ENCODE data around the gene GAS7. TPM values are rescaled to one million over a fixed set of nuclear protein-coding genes. Genes with fewer than 3 reads are reported as not detected.

Gene GAS7
- total and polyA plus RNA-seq, 3 experiments from 2014 or later: 1.9 to 4.4 (median 3.3) TPM

GRCh38 chr17:9862949-9863348, 335.5 kb downstream of the GAS7 start:
- ChIA-PET CTCF (no interaction called here), POLR2A (no interaction called here)
- Histone ChIP-seq H3K4me1 (ENCODE audit: insufficient read depth, low read length) (no peaks in the 10 kb centered on the region), H3K9me3 (ENCODE audit: low read length) (peaks cover 6% of the 10 kb centered on the region), H3K27ac (ENCODE audit: low read depth, low read length) (no peak overlapping the region), H3K27me3 (ENCODE audit: insufficient read depth, low read length, poor library complexity, severe bottlenecking) (no peaks in the 10 kb centered on the region), H3K36me3 (ENCODE audit: insufficient read depth, low read length) (no peaks in the 10 kb centered on the region), H3K4me3 (ENCODE audit: low read length) (no peak overlapping the region)
- Mint-ChIP-seq H3K27me3 (peaks cover 2 to 4% of the 10 kb centered on the region in 2 donors), H3K4me3 (no peak overlapping the region), H3K9me3 (peaks cover 5 to 22% (median 20%) of the 10 kb centered on the region in 5 donors), H3K4me1 (no peaks in the 10 kb centered on the region), H3K27ac (no peak overlapping the region), H3K36me3 (no peaks in the 10 kb centered on the region)
- no peak for DNase-seq

GRCh38 chr17:9862220-9862619, 336.2 kb downstream of the GAS7 start:
- Histone ChIP-seq H3K9me3 (ENCODE audit: low read length) (peaks cover 6% of the 10 kb centered on the region), H3K27me3 (ENCODE audit: insufficient read depth, low read length, poor library complexity, severe bottlenecking) (no peaks in the 10 kb centered on the region), H3K4me1 (ENCODE audit: insufficient read depth, low read length) (no peaks in the 10 kb centered on the region), H3K36me3 (ENCODE audit: insufficient read depth, low read length) (no peaks in the 10 kb centered on the region), H3K4me3 (ENCODE audit: low read length) (no peak overlapping the region), H3K27ac (ENCODE audit: low read depth, low read length) (no peak overlapping the region)
- Mint-ChIP-seq H3K4me3 (no peak overlapping the region), H3K27me3 (peaks cover 0 to 3% of the 10 kb centered on the region in 2 donors), H3K36me3 (no peaks in the 10 kb centered on the region), H3K4me1 (no peaks in the 10 kb centered on the region), H3K27ac (no peak overlapping the region), H3K9me3 (peaks cover 5 to 22% (median 20%) of the 10 kb centered on the region in 5 donors)
- no peak for DNase-seq
- POLR2A ChIA-PET: no interaction called here
- CTCF ChIA-PET: no interaction called here

GRCh38 chr17:9860851-9861250, 337.6 kb downstream of the GAS7 start:
- Histone ChIP-seq H3K36me3 (ENCODE audit: insufficient read depth, low read length) (no peaks in the 10 kb centered on the region), H3K27me3 (ENCODE audit: insufficient read depth, low read length, poor library complexity, severe bottlenecking) (no peaks in the 10 kb centered on the region), H3K4me1 (ENCODE audit: insufficient read depth, low read length) (no peaks in the 10 kb centered on the region), H3K4me3 (ENCODE audit: low read length) (no peak overlapping the region), H3K27ac (ENCODE audit: low read depth, low read length) (no peak overlapping the region), H3K9me3 (ENCODE audit: low read length) (peaks cover 6% of the 10 kb centered on the region)
- Mint-ChIP-seq H3K9me3 (peaks cover 5 to 22% (median 20%) of the 10 kb centered on the region in 5 donors), H3K36me3 (no peaks in the 10 kb centered on the region), H3K27ac (no peak overlapping the region), H3K27me3 (peaks cover 0 to 3% of the 10 kb centered on the region in 2 donors), H3K4me3 (no peak overlapping the region), H3K4me1 (no peaks in the 10 kb centered on the region)
- CTCF ChIA-PET: no interaction called here
- no peak for DNase-seq
- POLR2A ChIA-PET: no interaction called here

Other genes starting within 250 kb of the GAS7 start
- not detected for gene MYH13, start 174.4 kb upstream of the GAS7 start, total RNA-seq
- gene MYH13, start 174.4 kb upstream of the GAS7 start, polyA plus RNA-seq: not detected
- gene MYH8, start 223.3 kb upstream of the GAS7 start, total RNA-seq: not detected
- gene MYH8, start 223.3 kb upstream of the GAS7 start, polyA plus RNA-seq: not detected

All from CD8-positive, alpha-beta memory T cell (primary cell).